Measurements from ENCODE around the gene CCDC27. TPM values are rescaled to one million over a fixed set of nuclear protein-coding genes. Genes with fewer than 3 reads are reported as not detected.

CCDC27 gene
- total RNA-seq, 1 experiment from 2014 or later = not detected

DNA sequence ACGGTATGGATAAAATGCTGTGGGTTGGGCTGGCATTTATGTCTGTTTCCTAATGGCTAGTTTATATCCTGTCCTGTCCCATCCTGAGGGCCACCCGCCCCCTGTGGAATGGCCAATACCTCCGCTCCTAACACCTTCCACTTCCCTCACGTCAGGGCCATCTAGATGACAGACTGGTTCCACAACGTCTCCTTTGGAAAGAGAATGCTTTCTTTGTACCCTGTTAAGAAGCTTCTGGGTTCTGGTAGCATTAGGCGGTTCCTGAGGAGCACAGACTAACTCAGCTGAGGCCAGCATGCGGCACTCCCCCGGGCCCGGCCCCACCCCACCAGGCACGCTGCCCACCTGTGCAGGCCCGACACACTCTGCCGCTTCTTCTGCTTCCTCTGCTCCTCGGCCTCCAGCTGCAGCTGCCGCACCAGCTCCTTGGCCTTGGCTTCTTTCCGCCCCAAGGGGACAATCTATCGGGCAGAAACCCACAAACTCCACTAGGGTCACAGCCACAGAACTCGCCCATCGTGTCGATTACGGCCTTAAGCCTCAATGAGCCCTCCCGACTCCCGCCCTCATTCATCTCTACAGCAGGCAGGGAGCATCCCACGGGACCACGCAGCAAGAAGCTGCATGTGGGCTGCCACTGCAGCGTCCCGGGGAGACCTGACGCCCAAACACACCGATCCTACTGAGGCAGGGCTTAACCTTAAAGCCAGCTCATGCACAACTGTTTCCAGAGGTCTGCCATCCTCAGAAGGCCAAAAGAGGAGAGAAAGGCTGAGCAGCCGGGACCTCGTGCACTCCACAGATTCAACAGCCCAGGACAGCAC lies 31.6 kb downstream of the CCDC27 start:
- CTCF ChIA-PET = no interaction called here

DNA sequence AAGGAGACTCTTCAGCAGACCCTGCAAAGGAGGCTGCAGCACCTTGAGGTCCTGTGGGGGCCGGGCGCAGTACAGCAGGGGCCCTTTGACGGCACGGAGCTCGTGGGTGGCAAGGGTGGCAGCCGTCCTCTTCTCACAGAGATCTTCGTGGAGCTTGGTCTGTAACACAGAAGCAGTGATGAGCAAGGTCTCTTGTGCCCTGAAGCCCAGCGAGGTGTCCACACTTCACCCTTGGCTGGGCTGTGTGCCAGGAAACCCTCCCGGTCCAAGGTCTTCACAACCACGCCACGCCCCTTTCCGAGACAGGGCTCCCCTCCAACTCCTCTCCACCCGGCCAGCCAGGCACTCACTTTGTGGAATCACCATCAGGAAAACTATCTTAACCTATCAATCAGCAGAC lies 32.8 kb downstream of the CCDC27 start:
- no peaks in the 10 kb centered on the region for H3K9me3 ChIP-seq (ENCODE audit: insufficient read depth, low read depth)
- no peak overlapping the region for H2AFZ ChIP-seq
- H3K4me2 ChIP-seq = no peak overlapping the region
- CTCF ChIA-PET = no interaction called here
- no peaks in the 10 kb centered on the region for H3K79me2 ChIP-seq (ENCODE audit: low read depth)
- peaks cover 25% of the 10 kb centered on the region for H3K36me3 ChIP-seq (ENCODE audit: low read depth)
- H3K4me3 ChIP-seq = no peak overlapping the region
- POLR2A ChIA-PET (ENCODE audit: unreplicated experiment) = no interaction called here
- no TSS peak for BruUV-seq (replicated peaks)
- H3K27ac ChIP-seq = no peak overlapping the region
- intact Hi-C loops (cut with micrococcal nuclease; ENCODE audit: unreplicated experiment) = no loop called here
- no peak for DNase-seq
- H3K4me1 ChIP-seq (replicated peaks; ENCODE audit: insufficient read depth) = no peaks in the 10 kb centered on the region
- H3F3A ChIP-seq (ENCODE audit: insufficient read depth, low read depth) = no peaks in the 10 kb centered on the region; the same call in 1 of the 2 replicates
- TF ChIP-seq EZH2 (IDR thresholded peaks at IDR 0.05; ENCODE audit: low read depth) = no peak
- TF ChIP-seq, protein P1, sequence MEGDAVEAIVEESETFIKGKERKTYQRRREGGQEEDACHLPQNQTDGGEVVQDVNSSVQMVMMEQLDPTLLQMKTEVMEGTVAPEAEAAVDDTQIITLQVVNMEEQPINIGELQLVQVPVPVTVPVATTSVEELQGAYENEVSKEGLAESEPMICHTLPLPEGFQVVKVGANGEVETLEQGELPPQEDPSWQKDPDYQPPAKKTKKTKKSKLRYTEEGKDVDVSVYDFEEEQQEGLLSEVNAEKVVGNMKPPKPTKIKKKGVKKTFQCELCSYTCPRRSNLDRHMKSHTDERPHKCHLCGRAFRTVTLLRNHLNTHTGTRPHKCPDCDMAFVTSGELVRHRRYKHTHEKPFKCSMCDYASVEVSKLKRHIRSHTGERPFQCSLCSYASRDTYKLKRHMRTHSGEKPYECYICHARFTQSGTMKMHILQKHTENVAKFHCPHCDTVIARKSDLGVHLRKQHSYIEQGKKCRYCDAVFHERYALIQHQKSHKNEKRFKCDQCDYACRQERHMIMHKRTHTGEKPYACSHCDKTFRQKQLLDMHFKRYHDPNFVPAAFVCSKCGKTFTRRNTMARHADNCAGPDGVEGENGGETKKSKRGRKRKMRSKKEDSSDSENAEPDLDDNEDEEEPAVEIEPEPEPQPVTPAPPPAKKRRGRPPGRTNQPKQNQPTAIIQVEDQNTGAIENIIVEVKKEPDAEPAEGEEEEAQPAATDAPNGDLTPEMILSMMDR (conservative IDR thresholded peaks at IDR 0.05) = no peak
- no peaks in the 10 kb centered on the region for H3K27me3 ChIP-seq (ENCODE audit: insufficient read depth, low read depth)
- H3K9me2 ChIP-seq (ENCODE audit: insufficient read depth) = no peaks in the 10 kb centered on the region
- H4K20me1 ChIP-seq (ENCODE audit: insufficient read depth) = peaks cover 28% of the 10 kb centered on the region

More for the DNA sequence above, 31.6 kb downstream of the CCDC27 start:
- Histone ChIP-seq H3K27me3 (ENCODE audit: insufficient read depth, low read depth) (no peaks in the 10 kb centered on the region), H3K4me2 (no peak overlapping the region), H3K9me3 (ENCODE audit: insufficient read depth, low read depth) (no peaks in the 10 kb centered on the region), H3F3A (ENCODE audit: insufficient read depth, low read depth) (no peaks in the 10 kb centered on the region; the same call in 1 of the 2 replicates), H3K27ac (no peak overlapping the region), H3K79me2 (ENCODE audit: low read depth) (no peaks in the 10 kb centered on the region), H3K36me3 (ENCODE audit: low read depth) (peaks cover 28% of the 10 kb centered on the region), H3K4me1 (replicated peaks; ENCODE audit: insufficient read depth) (no peaks in the 10 kb centered on the region), H4K20me1 (ENCODE audit: insufficient read depth) (peaks cover 20% of the 10 kb centered on the region), H2AFZ (no peak overlapping the region), H3K9me2 (ENCODE audit: insufficient read depth) (no peaks in the 10 kb centered on the region), H3K4me3 (no peak overlapping the region)
- POLR2A ChIA-PET (ENCODE audit: unreplicated experiment) = no interaction called here
- DNase-seq = no peak
- intact Hi-C loops (cut with micrococcal nuclease; ENCODE audit: unreplicated experiment) = no loop called here
- BruUV-seq (replicated peaks) = no TSS peak
- no peak for TF ChIP-seq EZH2 (IDR thresholded peaks at IDR 0.05; ENCODE audit: low read depth)
- TF ChIP-seq, protein P1 (conservative IDR thresholded peaks at IDR 0.05) = no peak

DNA sequence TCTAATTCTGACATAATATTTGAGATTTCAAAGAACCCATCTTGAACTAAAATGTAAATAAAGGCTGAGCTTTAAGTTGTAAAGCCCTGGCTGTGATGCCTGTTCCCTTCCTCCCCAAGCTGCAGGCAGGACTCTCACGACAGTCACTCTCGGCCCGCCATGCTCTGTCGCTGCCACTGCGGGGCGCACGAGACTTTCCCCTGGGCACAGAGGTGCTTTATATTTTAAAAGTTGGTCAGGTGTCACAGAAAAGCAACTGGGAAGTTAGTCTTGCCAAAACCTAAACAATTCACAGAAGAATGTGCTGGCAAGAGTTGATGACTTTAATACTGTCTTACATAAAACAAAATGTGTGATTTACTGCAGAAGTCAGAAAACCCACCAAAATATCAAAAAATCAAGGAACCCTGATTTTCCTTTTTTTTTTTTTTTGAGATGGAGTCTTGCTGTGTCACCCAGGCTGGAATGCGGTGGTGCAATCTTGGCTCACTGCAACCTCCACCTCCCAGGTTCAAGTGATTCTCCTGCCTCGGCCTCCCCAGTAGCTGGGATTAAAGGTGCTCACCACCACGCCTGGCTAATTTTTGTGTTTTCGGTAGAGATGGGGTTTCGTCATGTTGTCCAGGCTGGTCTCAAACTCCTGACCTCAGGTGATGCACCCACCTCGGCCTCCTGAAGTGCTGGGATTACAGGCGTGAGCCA lies 33.4 kb downstream of the CCDC27 start:
- Histone ChIP-seq H3K9me3 (ENCODE audit: insufficient read depth, low read depth) (no peaks in the 10 kb centered on the region), H3K27me3 (ENCODE audit: insufficient read depth, low read depth) (no peaks in the 10 kb centered on the region), H3F3A (ENCODE audit: insufficient read depth, low read depth) (no peaks in the 10 kb centered on the region; the same call in 1 of the 2 replicates), H4K20me1 (ENCODE audit: insufficient read depth) (peaks cover 28% of the 10 kb centered on the region), H3K27ac (no peak overlapping the region), H3K4me3 (no peak overlapping the region), H3K9me2 (ENCODE audit: insufficient read depth) (no peaks in the 10 kb centered on the region), H3K36me3 (ENCODE audit: low read depth) (peaks cover 19% of the 10 kb centered on the region), H3K4me1 (replicated peaks; ENCODE audit: insufficient read depth) (no peaks in the 10 kb centered on the region), H3K79me2 (ENCODE audit: low read depth) (no peaks in the 10 kb centered on the region), H2AFZ (no peak overlapping the region), H3K4me2 (no peak overlapping the region)
- DNase-seq = no peak
- no TSS peak for BruUV-seq (replicated peaks)
- intact Hi-C loops (cut with micrococcal nuclease; ENCODE audit: unreplicated experiment) = no loop called here
- no peak for TF ChIP-seq EZH2 (IDR thresholded peaks at IDR 0.05; ENCODE audit: low read depth)
- TF ChIP-seq, protein P1 (conservative IDR thresholded peaks at IDR 0.05) = peak; percentile 45
- ChIA-PET CTCF (no interaction called here), POLR2A (ENCODE audit: unreplicated experiment) (no interaction called here)

All from PC-9 (cell line).